ENCODE measurements around the gene DENND2C.

DNA sequence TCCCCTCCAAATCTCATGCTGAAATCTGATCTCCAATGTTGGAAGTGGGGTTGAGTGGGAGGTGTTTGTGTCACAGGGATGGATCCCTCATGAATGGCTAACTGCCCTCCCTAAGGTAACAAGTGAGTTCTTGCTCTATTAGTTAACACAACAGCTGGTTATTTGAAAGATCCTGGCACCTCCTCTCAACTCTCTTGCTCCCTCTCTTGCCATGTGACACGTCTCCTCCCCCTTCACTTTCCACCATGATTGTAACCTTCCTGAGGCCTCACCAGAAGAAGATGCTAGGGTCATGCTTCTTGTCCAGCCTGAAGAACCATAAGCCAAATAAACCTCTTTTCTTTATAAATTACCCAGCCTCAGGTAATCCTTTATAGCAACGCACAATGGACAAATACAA lies 28.5 kb downstream of the DENND2C start:
- no peak for TF ChIP-seq CTCF (IDR thresholded peaks at IDR 0.05; ENCODE audit: low read length)
- TF ChIP-seq EZH2 (IDR thresholded peaks at IDR 0.05; ENCODE audit: borderline replicate concordance, low read length), result no peak

Measured in OCI-LY1 (cell line).